Right renal pelvis (tissue), 4 donors: ENCODE results near the gene ROGDI. TPM values are rescaled to one million over a fixed set of nuclear protein-coding genes. Genes with fewer than 3 reads are reported as not detected.

Experiments used
- polyA plus RNA-seq, 4 donors: library from polyadenylated mRNA; unstranded; fragments of 120-200 nt; gene quantifications; one replicate each; pipeline ENCODE4 v1.2.1, GENCODE V29; 2013; ENCODE audit not compliant: insufficient read length in 4 of 4

The ROGDI gene
- polyA plus RNA-seq, 4 donors, result 34.8 to 42.1 (median 36.3) TPM

Other genes with a start within 250 kb of the ROGDI start
- gene C16orf96, start 246.3 kb downstream of the ROGDI start, polyA plus RNA-seq, result under 1 TPM; 0.17 to 0.33 (median 0.26) TPM
- gene UBALD1, start 187.7 kb downstream of the ROGDI start, polyA plus RNA-seq, result 10 to 100 TPM; 14.4 to 26.8 (median 15.3) TPM
- 10 to 100 TPM; 42.1 to 63.2 (median 47.1) TPM for gene MGRN1, start 177.8 kb downstream of the ROGDI start, polyA plus RNA-seq
- gene NUDT16L1, start 109.1 kb downstream of the ROGDI start, polyA plus RNA-seq, result 10 to 100 TPM; 39.7 to 55.9 (median 43.3) TPM
- 10 to 100 TPM; 20.8 to 24.0 (median 22.8) TPM for gene ANKS3, start 68.4 kb downstream of the ROGDI start, polyA plus RNA-seq
- gene DNAAF8, start 68.1 kb downstream of the ROGDI start, polyA plus RNA-seq, result 1 to 10 TPM; 2.1 to 2.5 (median 2.3) TPM
- gene ZNF500, start 35.5 kb downstream of the ROGDI start, polyA plus RNA-seq, result 10 to 100 TPM; 13.8 to 19.2 (median 16.4) TPM
- gene SEPTIN12, start 14.3 kb downstream of the ROGDI start, polyA plus RNA-seq, result under 1 TPM in 1 of 4 donors, not detected in 3; 0.18 TPM
- 10 to 100 TPM in 2 of 4 donors, 1 to 10 TPM in 2; 7.5 to 12.7 (median 10.9) TPM for gene SMIM22, start 7.3 kb downstream of the ROGDI start, polyA plus RNA-seq
- gene GLYR1, start 44.7 kb upstream of the ROGDI start, polyA plus RNA-seq, result 100 to 1,000 TPM; 123 to 150 (median 139) TPM
- 10 to 100 TPM; 33.4 to 36.1 (median 35.0) TPM for gene UBN1, start 44.8 kb upstream of the ROGDI start, polyA plus RNA-seq
- gene PPL, start 134.5 kb upstream of the ROGDI start, polyA plus RNA-seq, result 10 to 100 TPM; 27.8 to 34.6 (median 28.7) TPM
- gene SEC14L5, start 155.7 kb upstream of the ROGDI start, polyA plus RNA-seq, result under 1 TPM; 0.14 to 0.36 (median 0.26) TPM
- gene NAGPA, start 231.3 kb upstream of the ROGDI start, polyA plus RNA-seq, result 10 to 100 TPM in 1 of 4 donors, 1 to 10 TPM in 3; 8.6 to 10.9 (median 8.8) TPM